GM21717 (cell line): ENCODE data around the gene CD86.
A peak's percentile ranks its signal among the peaks of the same experiment; 100 is the strongest.
"Not testable (repeated sequence)": the region's sequence is repeated elsewhere in the genome, so short reads cannot be mapped to it uniquely, and the experiment has no call there.

Experiments
- ATAC-seq: cut with Tn5 transposase; IDR thresholded peaks from one replicate; pipeline ENCODE4 v1.9.1; 2021; ENCODE audit warnings: mild to moderate bottlenecking, moderate library complexity; ENCODE audit not compliant: unreplicated experiment

Gene CD86

DNA sequence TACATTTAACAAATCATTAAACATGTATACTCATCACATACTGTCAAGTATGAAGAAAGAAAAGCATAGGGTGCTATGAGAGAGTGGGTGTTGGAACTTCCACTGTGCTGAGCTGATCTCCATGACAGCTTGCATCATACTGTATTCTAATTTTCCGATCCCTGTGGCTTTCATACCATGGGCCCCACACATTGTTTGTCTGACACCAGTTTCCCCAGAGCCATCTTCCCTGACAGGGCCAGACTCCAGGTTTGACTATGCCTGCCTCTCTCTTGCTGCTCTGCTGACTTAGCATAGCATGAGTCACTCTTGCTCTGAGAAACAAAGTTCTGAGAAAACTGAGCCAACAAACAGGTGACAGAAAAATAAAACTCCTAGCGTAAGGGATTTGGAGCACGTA, 91.3 kb downstream of the CD86 start:
- peak; percentile 93 for ATAC-seq

GRCh38 chr3:122148941-122149627, 93.9 kb downstream of the CD86 start:
- no peak for ATAC-seq

- no peak for ATAC-seq
Measured at GRCh38 chr3:122151480-122151879, 96.3 kb downstream of the CD86 start.

GRCh38 chr3:122164983-122165382, 109.8 kb downstream of the CD86 start:
- not testable (repeated sequence) for ATAC-seq

DNA sequence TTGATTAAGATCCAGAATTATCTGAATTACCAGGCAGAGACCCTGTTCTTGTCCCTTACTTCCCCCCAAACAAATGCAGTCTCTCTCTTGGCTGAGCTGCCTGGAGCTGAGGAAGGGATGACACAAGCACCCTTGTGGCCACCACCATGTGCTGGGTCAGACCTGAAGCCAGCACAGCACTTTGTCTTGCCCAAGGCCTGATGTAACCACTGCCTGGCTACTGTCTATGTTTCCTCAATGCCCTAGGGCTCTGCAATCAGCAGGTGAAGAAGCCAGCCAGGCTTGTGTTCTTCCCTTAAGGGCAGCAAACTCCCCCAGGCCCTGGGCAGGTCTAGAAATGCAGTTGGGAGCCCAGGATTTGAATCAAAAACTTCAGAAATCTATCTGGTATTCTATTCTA, 112.5 kb downstream of the CD86 start:
- ATAC-seq = no peak

DNA sequence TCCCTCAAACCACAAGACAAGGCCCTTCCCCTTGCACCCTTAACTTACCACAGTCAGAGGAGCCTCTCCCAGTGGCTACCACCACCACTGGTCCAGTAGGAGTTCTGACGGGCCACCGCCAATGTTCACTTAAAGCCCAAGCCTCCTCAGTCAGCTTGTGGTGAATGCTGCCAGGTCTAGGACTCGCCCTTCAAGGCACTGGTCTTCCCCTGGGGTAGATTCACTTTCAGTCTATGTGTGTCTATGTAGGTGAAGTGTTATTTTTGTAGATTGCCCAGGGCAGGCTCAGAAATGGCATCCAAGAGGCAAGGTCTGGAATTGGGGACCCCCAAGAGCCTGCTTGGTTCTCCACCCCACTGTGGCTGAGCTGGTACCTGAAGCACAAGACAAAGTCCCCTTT, 112.9 kb downstream of the CD86 start:
- no peak for ATAC-seq

DNA sequence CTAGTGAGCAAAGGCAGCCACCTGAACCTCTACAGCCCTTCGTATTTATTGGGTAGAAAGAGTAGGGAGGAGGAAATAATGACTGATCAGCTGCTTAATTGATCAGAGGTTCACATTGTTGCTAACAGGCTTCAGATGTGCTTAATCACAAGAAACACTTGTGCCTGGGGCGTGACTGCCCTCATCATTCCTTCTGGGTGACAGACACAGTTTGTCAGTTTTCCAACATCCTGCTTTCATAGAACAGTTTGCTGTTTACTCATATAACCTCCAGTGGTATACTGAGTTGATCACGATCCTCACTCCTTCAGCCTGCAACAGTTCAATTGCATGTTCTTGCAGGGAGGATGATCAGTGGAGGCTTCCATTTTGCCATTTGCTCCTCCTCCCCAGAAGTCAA, 114.7 kb downstream of the CD86 start:
- no peak for ATAC-seq
